DOHH2 (cell line): Measurements from ENCODE around the gene ABLIM2.

Experiments
- H3F3A ChIP-seq: fragments of 200-600 bp; sonication (generic), shearing (Covaris generic); 2 replicates; pipeline ENCODE4 v1.6.0; 2016; ENCODE audit warnings: antibody characterized with exemption, mild to moderate bottlenecking; ENCODE audit not compliant: control insufficient read depth, insufficient read depth
- H3K27ac ChIP-seq: fragments of 200-600 bp; sonication (generic); 2 replicates; pipeline ENCODE4 v1.5.1; 2014; ENCODE audit warnings: low read depth, mild to moderate bottlenecking, low read length, moderate library complexity
- H3K27me3 ChIP-seq: fragments of 200-600 bp; sonication (generic); 2 replicates; pipeline ENCODE4 v1.6.1; 2014; ENCODE audit warnings: mild to moderate bottlenecking, low read length, mixed read lengths; ENCODE audit not compliant: control insufficient read depth
- H3K36me3 ChIP-seq: fragments of 200-600 bp; sonication (generic); 2 replicates; pipeline ENCODE4 v1.6.1; 2014; ENCODE audit warnings: mild to moderate bottlenecking, low read length, moderate library complexity, mixed read lengths; ENCODE audit not compliant: control insufficient read depth
- H3K4me1 ChIP-seq: fragments of 200-600 bp; sonication (generic); 2 replicates; pipeline ENCODE4 v1.6.1; 2014; ENCODE audit warnings: mild to moderate bottlenecking, low read length, mixed read lengths; ENCODE audit not compliant: control insufficient read depth
- H3K4me2 ChIP-seq: fragments of 200-600 bp; sonication (generic); 2 replicates; pipeline ENCODE4 v1.6.0; 2014; ENCODE audit warnings: mild to moderate bottlenecking, low read length, moderate library complexity
- H3K4me3 ChIP-seq: fragments of 200-600 bp; sonication (generic); 2 replicates; pipeline ENCODE4 v1.5.1; 2014; ENCODE audit warnings: mild to moderate bottlenecking, low read length, mixed read lengths
- H3K79me2 ChIP-seq: fragments of 200-600 bp; sonication (generic); 2 replicates; pipeline ENCODE4 v1.6.1; 2014; ENCODE audit warnings: mild to moderate bottlenecking, low read length, mixed read lengths; ENCODE audit not compliant: control insufficient read depth
- H3K9me2 ChIP-seq: fragments of 200-600 bp; sonication (generic); replicated peaks from 2 replicates; pipeline ENCODE4 v1.6.1; 2014; ENCODE audit warnings: mild to moderate bottlenecking, low read length, mixed read lengths; ENCODE audit not compliant: control insufficient read depth
- H3K9me3 ChIP-seq: fragments of 200-600 bp; sonication (generic); 2 replicates; pipeline ENCODE4 v1.6.1; 2014; ENCODE audit warnings: antibody characterized with exemption, low read length, mixed read lengths; ENCODE audit not compliant: control insufficient read depth, insufficient read depth
- H4K20me1 ChIP-seq: fragments of 200-600 bp; sonication (generic); 2 replicates; pipeline ENCODE4 v1.6.0; 2014; ENCODE audit warnings: low read depth, mild to moderate bottlenecking, antibody characterized with exemption, low read length, moderate library complexity; ENCODE audit not compliant: control insufficient read depth, insufficient read depth
- EZH2phosphoT487 ChIP-seq: fragments of 200-600 bp; sonication (generic); IDR thresholded peaks from 2 replicates; pipeline ENCODE4 v1.6.1; 2017; ENCODE audit warnings: borderline replicate concordance, mild to moderate bottlenecking, antibody characterized with exemption, low read length, moderate library complexity, mixed read lengths
- TF ChIP-seq, protein P1 (sequence below): fragments of 200-600 bp; sonication (generic); IDR thresholded peaks from one replicate; pipeline ENCODE4 v1.5.1; 2014; ENCODE audit warnings: antibody characterized with exemption, mild to moderate bottlenecking, low read depth, low read length; ENCODE audit not compliant: poor library complexity, severe bottlenecking

ABLIM2 gene

DNA sequence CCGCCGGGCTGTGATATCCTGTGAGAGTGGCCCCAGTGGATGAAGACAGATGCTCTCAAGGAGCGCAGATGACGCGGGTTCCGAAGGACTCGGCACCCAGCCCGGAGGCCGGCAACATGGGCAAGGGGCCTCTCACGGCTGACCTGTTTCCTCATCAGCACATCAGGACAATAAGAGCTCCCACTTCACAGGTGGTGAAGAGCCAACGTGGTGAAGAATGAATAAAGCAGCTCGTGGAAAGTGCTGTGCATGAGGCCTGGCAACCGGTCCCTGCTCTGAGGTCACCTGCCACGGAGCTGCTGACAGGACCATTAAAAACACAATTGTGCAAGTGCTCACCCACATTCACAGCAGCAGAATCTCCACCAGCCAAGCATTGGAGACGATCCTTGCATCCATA is 22.9 kb downstream of the ABLIM2 start:
- H3K27me3 ChIP-seq, result no peaks in the 10 kb centered on the region
- H3K9me3 ChIP-seq, result no peaks in the 10 kb centered on the region
- H3K36me3 ChIP-seq, result no peaks in the 10 kb centered on the region
- H3K4me1 ChIP-seq, result peaks cover 18% of the 10 kb centered on the region
- no peaks in the 10 kb centered on the region for H3K79me2 ChIP-seq
- H3K4me2 ChIP-seq, result no peak overlapping the region
- no peaks in the 10 kb centered on the region for H4K20me1 ChIP-seq
- H3K4me3 ChIP-seq, result no peak overlapping the region
- H3K9me2 ChIP-seq, result no peaks in the 10 kb centered on the region
- H3F3A ChIP-seq, result no peaks in the 10 kb centered on the region
- TF ChIP-seq, protein P1, sequence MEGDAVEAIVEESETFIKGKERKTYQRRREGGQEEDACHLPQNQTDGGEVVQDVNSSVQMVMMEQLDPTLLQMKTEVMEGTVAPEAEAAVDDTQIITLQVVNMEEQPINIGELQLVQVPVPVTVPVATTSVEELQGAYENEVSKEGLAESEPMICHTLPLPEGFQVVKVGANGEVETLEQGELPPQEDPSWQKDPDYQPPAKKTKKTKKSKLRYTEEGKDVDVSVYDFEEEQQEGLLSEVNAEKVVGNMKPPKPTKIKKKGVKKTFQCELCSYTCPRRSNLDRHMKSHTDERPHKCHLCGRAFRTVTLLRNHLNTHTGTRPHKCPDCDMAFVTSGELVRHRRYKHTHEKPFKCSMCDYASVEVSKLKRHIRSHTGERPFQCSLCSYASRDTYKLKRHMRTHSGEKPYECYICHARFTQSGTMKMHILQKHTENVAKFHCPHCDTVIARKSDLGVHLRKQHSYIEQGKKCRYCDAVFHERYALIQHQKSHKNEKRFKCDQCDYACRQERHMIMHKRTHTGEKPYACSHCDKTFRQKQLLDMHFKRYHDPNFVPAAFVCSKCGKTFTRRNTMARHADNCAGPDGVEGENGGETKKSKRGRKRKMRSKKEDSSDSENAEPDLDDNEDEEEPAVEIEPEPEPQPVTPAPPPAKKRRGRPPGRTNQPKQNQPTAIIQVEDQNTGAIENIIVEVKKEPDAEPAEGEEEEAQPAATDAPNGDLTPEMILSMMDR, result no peak
- no peak for TF ChIP-seq EZH2phosphoT487
- no peak overlapping the region for H3K27ac ChIP-seq

DNA sequence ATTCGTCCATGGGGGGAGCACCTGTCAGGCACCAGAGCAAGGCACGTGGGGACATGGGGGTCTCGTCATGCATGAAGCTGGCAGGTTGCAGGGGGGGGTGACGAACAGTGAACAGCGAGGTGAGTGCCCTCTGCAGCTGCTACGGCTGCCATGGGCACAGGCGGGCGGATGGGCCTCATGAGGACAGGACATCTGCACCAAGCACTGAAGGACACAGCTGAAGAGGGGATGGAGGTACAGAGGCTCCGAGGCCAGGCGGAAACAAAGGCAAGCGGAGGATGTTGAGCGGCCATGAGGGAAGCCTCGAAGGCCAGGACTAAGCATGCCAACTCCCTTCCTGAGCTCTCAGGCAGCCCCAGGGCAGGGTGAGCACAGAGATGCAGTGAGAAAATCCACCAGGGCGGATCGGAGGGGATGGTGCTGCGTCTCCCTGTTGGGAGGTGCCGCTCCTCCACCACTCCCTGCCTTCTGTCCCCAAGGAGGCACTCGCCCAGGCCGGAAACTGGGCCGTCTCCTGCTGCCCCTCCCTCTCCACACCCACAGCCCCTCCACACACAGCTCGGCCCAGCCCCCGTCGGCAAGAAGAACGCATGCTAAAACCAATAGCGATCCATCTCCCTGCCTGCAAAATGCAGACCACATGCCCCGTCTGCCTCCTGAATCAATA is 24.6 kb downstream of the ABLIM2 start:
- Histone ChIP-seq H3K27ac (no peak overlapping the region), H3K9me2 (no peaks in the 10 kb centered on the region), H3K27me3 (no peaks in the 10 kb centered on the region), H3K4me1 (peaks cover 28% of the 10 kb centered on the region), H3F3A (no peaks in the 10 kb centered on the region), H3K4me2 (no peak overlapping the region), H3K4me3 (no peak overlapping the region), H3K36me3 (no peaks in the 10 kb centered on the region), H3K9me3 (no peaks in the 10 kb centered on the region), H3K79me2 (no peaks in the 10 kb centered on the region), H4K20me1 (no peaks in the 10 kb centered on the region)
- TF ChIP-seq, protein P1, result no peak
- TF ChIP-seq EZH2phosphoT487, result no peak

DNA sequence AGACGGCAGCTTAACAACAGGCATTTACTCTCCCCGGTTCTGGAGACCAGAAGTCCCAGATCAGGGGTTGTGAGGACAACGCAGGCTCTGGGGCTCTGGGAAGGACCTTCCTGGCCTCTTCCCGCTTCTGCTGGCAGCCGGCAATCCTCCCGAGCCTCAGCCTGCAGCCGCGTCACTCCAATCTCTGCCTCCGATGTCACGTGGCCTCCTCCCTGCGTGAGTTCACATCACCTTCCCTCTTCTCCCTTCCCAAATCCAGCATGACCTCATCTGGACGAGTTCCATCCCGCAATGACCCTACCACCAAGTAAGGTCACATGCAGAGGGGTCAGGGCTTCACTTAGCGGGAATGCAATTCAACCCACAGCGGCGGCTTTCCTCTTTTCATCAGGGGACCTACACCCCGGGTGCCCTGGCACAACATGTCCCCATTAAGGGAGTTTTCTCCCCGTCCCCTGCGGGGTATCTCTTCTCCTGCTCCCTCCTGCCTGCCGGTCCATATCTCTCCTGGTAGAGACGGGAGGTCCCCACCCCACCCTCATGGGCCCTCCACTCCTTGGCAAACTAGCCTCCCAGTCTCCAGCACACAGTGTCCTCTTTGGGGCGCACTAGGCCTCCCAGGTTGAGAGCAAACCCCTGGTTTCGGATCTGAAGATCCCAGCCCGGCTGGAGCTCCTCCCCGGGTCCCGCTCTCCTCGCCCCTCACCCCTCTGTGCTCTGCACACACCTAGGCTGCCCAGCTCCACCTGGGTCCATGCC is 25.5 kb downstream of the ABLIM2 start:
- H3K36me3 ChIP-seq, result no peaks in the 10 kb centered on the region
- no peak overlapping the region for H3K4me3 ChIP-seq
- TF ChIP-seq, protein P1, result no peak
- TF ChIP-seq EZH2phosphoT487, result no peak
- H3K27ac ChIP-seq, result no peak overlapping the region
- no peaks in the 10 kb centered on the region for H4K20me1 ChIP-seq
- no peaks in the 10 kb centered on the region for H3K79me2 ChIP-seq
- H3K9me2 ChIP-seq, result no peaks in the 10 kb centered on the region
- H3K9me3 ChIP-seq, result no peaks in the 10 kb centered on the region
- H3K4me2 ChIP-seq, result no peak overlapping the region
- H3K4me1 ChIP-seq, result peaks cover 28% of the 10 kb centered on the region
- H3K27me3 ChIP-seq, result no peaks in the 10 kb centered on the region
- no peaks in the 10 kb centered on the region for H3F3A ChIP-seq
